IMR-90 (cell line): ENCODE measurements around the gene BLTP3B. TPM values are rescaled to one million over a fixed set of nuclear protein-coding genes. Genes with fewer than 3 reads are reported as not detected.

Experiments used
- ATAC-seq: fragments of 200-7000 bp; cut with Tn5 transposase; 2 replicates; pipeline ENCODE4 v1.9.1; 2020; ENCODE audit warnings: low read depth, mild to moderate bottlenecking, moderate library complexity
- BruUV-seq: library from RNA; stranded (reverse); fragments of 400-500 nt; replicated peaks from 2 replicates; lab custom pipeline; 2021; lab: Mats Ljungman, UMichigan
- CTCF ChIA-PET: fragments of 300-600 bp; formaldehyde crosslinking; extraction: SDS; loops from one replicate; lab custom pipeline; 2021; ENCODE audit warnings: antibody characterized with exemption; lab: Yijun Ruan, JAX
- POLR2A ChIA-PET: fragments of 300-600 bp; sonication (Branson Sonifier 250); formaldehyde crosslinking; loops from one replicate; lab custom pipeline; 2022; ENCODE audit warnings: antibody characterized with exemption; ENCODE audit not compliant: unreplicated experiment; lab: Charles Lee
- DNase-seq: peaks from one replicate; pipeline ENCODE4 v3.0.0; 2013
- H2AFZ ChIP-seq: replicated peaks from 2 replicates; pipeline ENCODE3; 2013; ENCODE audit warnings: low read length, mild to moderate bottlenecking; ENCODE audit not compliant: poor library complexity
- H2AK5ac ChIP-seq: 2 replicates; pipeline ENCODE4 v1.6.1; 2013; ENCODE audit warnings: low read depth, low read length, inconsistent platforms
- H2AK9ac ChIP-seq: replicated peaks from 2 replicates; pipeline ENCODE3; 2013; ENCODE audit warnings: mild to moderate bottlenecking, low read depth, low read length, moderate library complexity; ENCODE audit not compliant: poor library complexity
- H2BK120ac ChIP-seq: 2 replicates; pipeline ENCODE4 v1.6.1; 2013; ENCODE audit warnings: low read depth, low read length, inconsistent platforms
- H2BK15ac ChIP-seq: 3 replicates; pipeline ENCODE4 v1.6.1; 2013; ENCODE audit warnings: low read depth, low read length, inconsistent platforms
- H2BK20ac ChIP-seq: 2 replicates; pipeline ENCODE4 v1.6.1; 2013; ENCODE audit warnings: low read depth, mild to moderate bottlenecking, inconsistent platforms, low read length, moderate library complexity
- H2BK5ac ChIP-seq: 2 replicates; pipeline ENCODE4 v1.6.1; 2013; ENCODE audit warnings: mild to moderate bottlenecking, low read depth, low read length, inconsistent platforms; ENCODE audit not compliant: poor library complexity, severe bottlenecking
- H3K14ac ChIP-seq: replicated peaks from 2 replicates; pipeline ENCODE4 v1.6.1; 2013; ENCODE audit warnings: low read depth, low read length, inconsistent platforms
- H3K18ac ChIP-seq: 2 replicates; pipeline ENCODE4 v1.6.1; 2013; ENCODE audit warnings: low read depth, low read length, control low read depth
- H3K23ac ChIP-seq: 2 replicates; pipeline ENCODE4 v1.6.1; 2013; ENCODE audit warnings: low read depth, low read length, inconsistent platforms
- H3K27ac ChIP-seq: 2 replicates; pipeline ENCODE4 v1.5.1; 2013; ENCODE audit warnings: mild to moderate bottlenecking, control low read depth, low read length; ENCODE audit not compliant: insufficient read depth
- H3K27me3 ChIP-seq: 2 replicates; pipeline ENCODE4 v1.6.1; 2013; ENCODE audit warnings: low read length; ENCODE audit not compliant: control insufficient read depth, insufficient read depth
- H3K36me3 ChIP-seq: 2 replicates; pipeline ENCODE4 v1.6.1; 2013; ENCODE audit warnings: low read length, mixed read lengths; ENCODE audit not compliant: control insufficient read depth, insufficient read depth
- H3K4ac ChIP-seq: 2 replicates; pipeline ENCODE4 v1.6.1; 2013; ENCODE audit warnings: low read depth, low read length, inconsistent platforms
- H3K4me1 ChIP-seq: 2 replicates; pipeline ENCODE4 v1.6.1; 2013; ENCODE audit warnings: low read length, mixed read lengths; ENCODE audit not compliant: control insufficient read depth, insufficient read depth
- H3K4me2 ChIP-seq: 2 replicates; pipeline ENCODE4 v1.6.1; 2013; ENCODE audit warnings: low read depth, mild to moderate bottlenecking, control low read depth, low read length, moderate library complexity
- H3K4me3 ChIP-seq: 2 replicates; pipeline ENCODE4 v1.5.1; 2013; ENCODE audit warnings: low read depth, mild to moderate bottlenecking, control low read depth, low read length, moderate library complexity; ENCODE audit not compliant: insufficient read depth
- H3K56ac ChIP-seq: 2 replicates; pipeline ENCODE4 v1.6.1; 2013; ENCODE audit warnings: low read length, inconsistent platforms; ENCODE audit not compliant: insufficient read depth; ENCODE audit errors: extremely low read depth
- H3K79me1 ChIP-seq, 2 experiments: 2 replicates each; pipeline ENCODE4 v1.6.1; 2013; ENCODE audit warnings: low read length in 2 of 2, inconsistent platforms in 1 of 2, low read depth in 1 of 2
- H3K9ac ChIP-seq: 2 replicates; pipeline ENCODE4 v1.6.1; 2013; ENCODE audit warnings: low read depth, low read length, control low read depth
- H3K9me1 ChIP-seq: 2 replicates; pipeline ENCODE4 v1.6.1; 2013; ENCODE audit warnings: low read length, inconsistent platforms; ENCODE audit not compliant: insufficient read depth
- H3K9me3 ChIP-seq: 2 replicates; pipeline ENCODE4 v1.6.1; 2013; ENCODE audit warnings: low read length; ENCODE audit not compliant: control insufficient read depth, insufficient read depth
- H4K20me1 ChIP-seq: 2 replicates; pipeline ENCODE4 v1.6.1; 2013; ENCODE audit warnings: low read length, inconsistent platforms; ENCODE audit not compliant: insufficient read depth
- H4K5ac ChIP-seq: 2 replicates; pipeline ENCODE4 v1.6.1; 2013; ENCODE audit warnings: mild to moderate bottlenecking, low read depth, low read length, control low read depth
- H4K8ac ChIP-seq, 2 experiments: 2 replicates each; pipeline ENCODE4 v1.6.1; 2013; ENCODE audit warnings: low read depth in 2 of 2, low read length in 2 of 2, control low read depth in 1 of 2, inconsistent platforms in 1 of 2
- H4K91ac ChIP-seq: 2 replicates; pipeline ENCODE4 v1.6.1; 2013; ENCODE audit warnings: low read depth, low read length, inconsistent platforms; ENCODE audit not compliant: insufficient read depth
- BHLHE40 ChIP-seq: fragments of 150-350 bp; IDR thresholded peaks from 2 replicates; pipeline ENCODE4 v1.6.1; 2016; ENCODE audit warnings: mild to moderate bottlenecking, low read depth, low read length
- CEBPB ChIP-seq: IDR thresholded peaks from 2 replicates; pipeline ENCODE4 v1.6.1; 2012; ENCODE audit warnings: low read depth, low read length, improper control_type of control experiment
- CHD1 ChIP-seq: IDR thresholded peaks from 2 replicates; pipeline ENCODE4 v1.6.1; 2012; ENCODE audit warnings: low read depth, low read length, improper control_type of control experiment
- FOS ChIP-seq: fragments of 150-350 bp; IDR thresholded peaks from 2 replicates; pipeline ENCODE4 v1.6.1; 2016; ENCODE audit warnings: low read depth, low read length
- MAFK ChIP-seq: IDR thresholded peaks from 2 replicates; pipeline ENCODE4 v1.6.1; 2012; ENCODE audit warnings: low read depth, low read length, improper control_type of control experiment
- MAZ ChIP-seq: IDR thresholded peaks from 2 replicates; pipeline ENCODE4 v1.6.1; 2012; ENCODE audit warnings: low read depth, mild to moderate bottlenecking, low read length, improper control_type of control experiment, moderate library complexity, borderline replicate concordance
- MXI1 ChIP-seq: IDR thresholded peaks from 2 replicates; pipeline ENCODE4 v1.6.1; 2012; ENCODE audit warnings: low read depth, mild to moderate bottlenecking, low read length, moderate library complexity, borderline replicate concordance
- NFE2L2 ChIP-seq: fragments of 150-350 bp; IDR thresholded peaks from 2 replicates; pipeline ENCODE4 v1.6.1; 2016; ENCODE audit warnings: low read depth, mild to moderate bottlenecking, low read length
- POLR2A ChIP-seq: IDR thresholded peaks from 2 replicates; pipeline ENCODE4 v1.6.1; 2012; ENCODE audit warnings: mild to moderate bottlenecking, low read depth, low read length
- RAD21 ChIP-seq: IDR thresholded peaks from 2 replicates; pipeline ENCODE4 v1.6.1; 2012; ENCODE audit warnings: low read length, improper control_type of control experiment
- RCOR1 ChIP-seq: IDR thresholded peaks from 2 replicates; pipeline ENCODE4 v1.6.1; 2012; ENCODE audit warnings: mild to moderate bottlenecking, low read length, improper control_type of control experiment; ENCODE audit not compliant: insufficient replicate concordance
- RFX5 ChIP-seq: IDR thresholded peaks from 2 replicates; pipeline ENCODE4 v1.8.0; 2012; ENCODE audit warnings: low read depth, mild to moderate bottlenecking, low read length, moderate library complexity
- SMC3 ChIP-seq: fragments of 150-350 bp; IDR thresholded peaks from 2 replicates; pipeline ENCODE4 v1.6.1; 2016; ENCODE audit warnings: low read depth, mild to moderate bottlenecking, antibody characterized with exemption, low read length, moderate library complexity
- WGBS, 2 experiments: methylation state at CpG; one replicate each; pipeline versions ENCODE4 v1.1.5 to v1.1.7; 2013; ENCODE audit warnings: missing lambda C conversion rate in 2 of 2; ENCODE audit not compliant: insufficient read length in 1 of 2; ENCODE audit errors: extremely low coverage in 2 of 2; 5-methylcytosine and 5-hydroxymethylcytosine counted together
- dilution Hi-C: fragments of 300-500 bp; cut with HindIII; formaldehyde crosslinking; loops from one replicate; pipeline ENCODE4 v1.14.3; 2018; ENCODE audit warnings: low sequenced_read_pairs; ENCODE audit not compliant: unreplicated experiment
- in situ Hi-C: fragments of 300-500 bp; cut with MboI; formaldehyde crosslinking; loops from 3 replicates; pipeline ENCODE4 v1.14.3; 2019; ENCODE audit warnings: low sequenced_read_pairs, inconsistent platforms, mixed read lengths
- intact Hi-C: fragments of 100-400 bp; cut with micrococcal nuclease; formaldehyde crosslinking; loops from 2 replicates; pipeline ENCODE4 v1.10.0; 2022
- polyA plus RNA-seq, 3 experiments: library from polyadenylated mRNA; depleted of rRNA; stranded (reverse); fragments of >200 nt; gene quantifications; 2 replicates each; pipeline ENCODE4 v1.2.3, GENCODE V29; 2012; ENCODE audit warnings: low replicate concordance in 1 of 3
- total RNA-seq: library from RNA; depleted of rRNA; stranded (reverse); fragments of >200 nt; gene quantifications from 2 replicates; pipeline ENCODE4 v1.2.3, GENCODE V29; 2012
- TF ChIP-seq, protein P1 (sequence below): fragments of 150-350 bp; IDR thresholded peaks from 2 replicates; pipeline ENCODE4 v1.6.1; 2016; ENCODE audit warnings: low read depth, mild to moderate bottlenecking, low read length, moderate library complexity, borderline replicate concordance
- TF ChIP-seq, protein P2 (sequence below): fragments of 150-350 bp; IDR thresholded peaks from 2 replicates; pipeline ENCODE4 v1.6.1; 2017; ENCODE audit warnings: mild to moderate bottlenecking, antibody characterized with exemption, low read length, low read depth
- TF ChIP-seq, protein P3 (sequence below): conservative IDR thresholded peaks from 2 replicates; pipeline ENCODE4 v1.5.1; 2012; ENCODE audit warnings: mild to moderate bottlenecking, low read depth, low read length, improper control_type of control experiment

Gene BLTP3B
- total and polyA plus RNA-seq, 2 of the 4 experiments (the other 2 are of a cell fraction), result 8.9 to 38.7 TPM

DNA sequence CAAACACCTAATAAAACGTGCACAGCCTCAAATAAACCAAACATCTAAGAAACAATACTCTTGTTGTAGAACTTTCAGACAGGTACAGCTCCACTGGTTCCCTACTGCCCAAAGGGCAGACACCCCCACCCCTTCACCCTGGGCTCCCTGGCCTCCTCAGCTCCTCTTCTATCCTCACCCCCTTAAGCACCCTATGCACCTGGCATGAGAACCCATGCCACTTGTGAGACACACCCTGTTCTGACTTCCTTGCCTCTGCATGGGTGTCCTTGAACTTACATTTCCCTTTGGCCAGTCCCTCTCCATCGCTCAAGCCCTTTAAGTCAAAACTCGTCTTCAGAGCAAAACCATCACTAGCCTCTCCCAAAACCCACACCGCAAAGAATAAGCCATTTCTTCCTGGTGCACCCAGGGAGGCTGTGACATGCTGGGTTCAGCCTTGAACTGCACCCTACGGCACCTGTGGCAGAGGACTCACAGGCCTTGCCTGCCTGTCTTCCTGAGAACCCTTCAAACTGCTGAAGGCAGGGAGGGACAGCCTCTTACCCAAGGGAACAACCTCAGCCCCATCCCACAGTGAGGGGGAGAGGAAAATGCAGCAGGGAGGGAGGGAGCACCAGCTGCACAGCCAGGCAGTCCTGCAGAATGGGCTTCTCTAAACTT lies 45.3 kb upstream of the BLTP3B start:
- Histone ChIP-seq H3K4ac (no peak overlapping the region), H2BK5ac (no peak overlapping the region), H3K9me1 (no peaks in the 10 kb centered on the region; the same call in 1 of the 2 replicates), H3K79me1 (no peaks in the 10 kb centered on the region), H3K4me2 (no peak overlapping the region), H3K9me3 (no peaks in the 10 kb centered on the region), H3K27ac (no peak overlapping the region), H4K91ac (no peak overlapping the region), H4K20me1 (no peaks in the 10 kb centered on the region), H2BK120ac (no peak overlapping the region), H3K9ac (no peak overlapping the region), H3K27me3 (no peaks in the 10 kb centered on the region), H3K14ac (no peak overlapping the region), H2AK5ac (no peak overlapping the region), H3K18ac (no peak overlapping the region), H3K36me3 (no peaks in the 10 kb centered on the region), H2AFZ (peak overlapping the region; percentile 5), H3K23ac (no peak overlapping the region), H3K4me1 (peaks cover 6% of the 10 kb centered on the region; the same call in 1 of the 2 replicates), H2BK15ac (no peak overlapping the region), H3K4me3 (no peak overlapping the region), H2AK9ac (no peak overlapping the region), H4K8ac (no peak overlapping the region), H3K56ac (no peak overlapping the region), H4K5ac (no peak overlapping the region), H2BK20ac (no peak overlapping the region)
- POLR2A ChIA-PET, result no interaction called here
- 93% methylated on average over 5 of the region's 5 CpGs; no CpG with 5 or more reads in 1 of the 2 experiments for WGBS, 2 experiments
- no peak for TF ChIP-seq CEBPB
- TF ChIP-seq, protein P1, sequence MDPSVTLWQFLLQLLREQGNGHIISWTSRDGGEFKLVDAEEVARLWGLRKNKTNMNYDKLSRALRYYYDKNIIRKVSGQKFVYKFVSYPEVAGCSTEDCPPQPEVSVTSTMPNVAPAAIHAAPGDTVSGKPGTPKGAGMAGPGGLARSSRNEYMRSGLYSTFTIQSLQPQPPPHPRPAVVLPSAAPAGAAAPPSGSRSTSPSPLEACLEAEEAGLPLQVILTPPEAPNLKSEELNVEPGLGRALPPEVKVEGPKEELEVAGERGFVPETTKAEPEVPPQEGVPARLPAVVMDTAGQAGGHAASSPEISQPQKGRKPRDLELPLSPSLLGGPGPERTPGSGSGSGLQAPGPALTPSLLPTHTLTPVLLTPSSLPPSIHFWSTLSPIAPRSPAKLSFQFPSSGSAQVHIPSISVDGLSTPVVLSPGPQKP, result no peak
- TF ChIP-seq NFE2L2, result no peak
- TF ChIP-seq MAZ, result no peak
- no peak for TF ChIP-seq RFX5
- TF ChIP-seq BHLHE40, result no peak
- TF ChIP-seq, protein P2, sequence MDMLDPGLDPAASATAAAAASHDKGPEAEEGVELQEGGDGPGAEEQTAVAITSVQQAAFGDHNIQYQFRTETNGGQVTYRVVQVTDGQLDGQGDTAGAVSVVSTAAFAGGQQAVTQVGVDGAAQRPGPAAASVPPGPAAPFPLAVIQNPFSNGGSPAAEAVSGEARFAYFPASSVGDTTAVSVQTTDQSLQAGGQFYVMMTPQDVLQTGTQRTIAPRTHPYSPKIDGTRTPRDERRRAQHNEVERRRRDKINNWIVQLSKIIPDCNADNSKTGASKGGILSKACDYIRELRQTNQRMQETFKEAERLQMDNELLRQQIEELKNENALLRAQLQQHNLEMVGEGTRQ, result no peak
- no peak for TF ChIP-seq MAFK
- TF ChIP-seq RAD21, result no peak
- no peak for TF ChIP-seq POLR2A
- TF ChIP-seq, protein P3, sequence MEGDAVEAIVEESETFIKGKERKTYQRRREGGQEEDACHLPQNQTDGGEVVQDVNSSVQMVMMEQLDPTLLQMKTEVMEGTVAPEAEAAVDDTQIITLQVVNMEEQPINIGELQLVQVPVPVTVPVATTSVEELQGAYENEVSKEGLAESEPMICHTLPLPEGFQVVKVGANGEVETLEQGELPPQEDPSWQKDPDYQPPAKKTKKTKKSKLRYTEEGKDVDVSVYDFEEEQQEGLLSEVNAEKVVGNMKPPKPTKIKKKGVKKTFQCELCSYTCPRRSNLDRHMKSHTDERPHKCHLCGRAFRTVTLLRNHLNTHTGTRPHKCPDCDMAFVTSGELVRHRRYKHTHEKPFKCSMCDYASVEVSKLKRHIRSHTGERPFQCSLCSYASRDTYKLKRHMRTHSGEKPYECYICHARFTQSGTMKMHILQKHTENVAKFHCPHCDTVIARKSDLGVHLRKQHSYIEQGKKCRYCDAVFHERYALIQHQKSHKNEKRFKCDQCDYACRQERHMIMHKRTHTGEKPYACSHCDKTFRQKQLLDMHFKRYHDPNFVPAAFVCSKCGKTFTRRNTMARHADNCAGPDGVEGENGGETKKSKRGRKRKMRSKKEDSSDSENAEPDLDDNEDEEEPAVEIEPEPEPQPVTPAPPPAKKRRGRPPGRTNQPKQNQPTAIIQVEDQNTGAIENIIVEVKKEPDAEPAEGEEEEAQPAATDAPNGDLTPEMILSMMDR, result no peak
- no peak for TF ChIP-seq CHD1
- TF ChIP-seq SMC3, result no peak
- TF ChIP-seq RCOR1, result no peak
- no peak for TF ChIP-seq FOS
- no peak for TF ChIP-seq MXI1
- dilution Hi-C loops, result no loop called here
- CTCF ChIA-PET, result interaction anchor here (1.6 kb wide), 1 partner anchor 17 kb away, joined by 3 read pairs; no protein-coding TSS in a partner anchor
- in situ Hi-C loops, result no loop called here
- DNase-seq (no peak), ATAC-seq (no peak)
- intact Hi-C loops, result no loop called here
- no TSS peak for BruUV-seq
